ENCODE measurements around the gene CARD9. TPM values are rescaled to one million over a fixed set of nuclear protein-coding genes. Genes with fewer than 3 reads are reported as not detected.

Gene CARD9
- polyA plus RNA-seq, 5 donors = 0.69 to 1.7 (median 1.0) TPM

DNA sequence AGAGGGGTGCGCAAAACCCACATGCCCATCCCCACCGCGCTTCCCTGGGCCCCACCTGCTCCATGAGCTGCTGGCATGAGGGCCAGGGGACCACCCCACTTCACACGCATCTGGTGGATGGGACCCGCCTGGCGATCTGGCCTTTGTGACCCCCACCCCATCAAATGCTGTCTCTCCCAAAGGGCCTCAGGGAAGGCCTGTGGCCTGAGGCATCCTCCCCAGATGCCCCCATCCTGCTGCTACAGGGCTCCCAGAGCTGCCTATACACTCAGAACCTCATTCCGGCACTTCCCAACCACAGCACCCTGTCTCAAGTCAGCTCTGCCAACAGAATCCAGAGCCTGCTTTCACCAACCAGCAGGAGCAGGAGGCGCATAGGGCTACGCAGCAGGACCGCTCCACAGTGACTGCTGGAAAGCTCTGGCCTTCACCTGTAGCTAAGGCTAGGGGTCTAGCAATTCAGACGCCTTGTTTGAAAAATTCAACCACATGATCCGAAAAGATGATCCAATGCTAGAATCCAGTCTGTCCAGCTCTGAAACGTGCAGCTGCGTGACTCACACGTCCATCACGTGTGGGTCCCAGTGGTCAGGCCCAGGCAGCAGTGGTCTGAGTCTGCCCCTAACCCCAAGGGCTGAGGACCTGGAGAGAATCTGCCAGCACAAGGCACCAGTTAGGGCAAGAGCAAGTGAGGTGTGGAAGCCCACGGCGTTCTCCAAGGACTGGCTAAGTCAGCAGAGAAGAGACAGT, 27.9 kb upstream of the CARD9 start:
- no peak for DNase-seq

DNA sequence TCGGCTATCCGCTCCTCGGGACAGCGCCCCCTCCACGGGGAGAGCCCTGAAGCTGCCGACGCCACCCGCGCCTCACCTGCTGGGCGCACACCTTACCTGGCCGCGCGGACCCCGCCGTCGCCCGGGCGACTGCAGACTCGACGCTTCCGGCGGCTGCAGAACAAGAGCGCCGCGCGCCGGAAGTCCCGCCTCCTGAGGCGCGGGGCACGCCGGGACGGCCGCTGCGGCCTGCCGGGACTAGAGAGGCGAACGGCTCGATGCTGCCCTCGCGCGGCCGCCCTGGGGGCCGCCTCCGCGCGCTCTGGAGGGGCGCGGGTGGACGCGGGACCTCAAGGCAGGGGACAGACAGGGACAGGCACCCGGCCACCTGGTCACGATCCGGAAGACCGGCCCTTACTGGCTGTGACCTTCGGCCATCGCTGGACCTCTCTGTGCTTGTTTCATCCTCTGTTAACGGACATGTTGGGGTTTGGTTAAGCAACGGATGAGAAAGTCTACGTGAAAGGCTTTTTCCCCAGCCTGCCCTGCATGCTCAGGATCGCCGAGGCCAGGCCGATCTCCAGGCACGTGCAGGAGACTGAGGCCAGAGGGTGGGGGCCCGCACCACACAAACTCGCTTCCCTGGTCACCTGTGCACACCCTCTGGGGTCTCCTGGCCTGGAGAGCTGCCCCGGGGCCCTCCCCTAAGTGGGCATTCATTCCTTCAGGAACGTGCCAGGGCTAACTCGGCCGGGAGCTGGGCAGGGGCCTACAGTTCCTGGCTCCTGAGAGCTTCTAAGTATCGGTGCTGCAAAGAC, 26.8 kb upstream of the CARD9 start, which contains the start of gene SNAPC4:
Gene SNAPC4 (minus strand): TSS at position 133 of the 797 bp plus-strand sequence. CDS start 1,742 bp downstream, outside the sequence.
- DNase-seq = peak; percentile 84 to 86

- DNase-seq = no peak
Measured at GRCh38 chr9:136399176-136400037, 25.9 kb upstream of the CARD9 start.

DNA sequence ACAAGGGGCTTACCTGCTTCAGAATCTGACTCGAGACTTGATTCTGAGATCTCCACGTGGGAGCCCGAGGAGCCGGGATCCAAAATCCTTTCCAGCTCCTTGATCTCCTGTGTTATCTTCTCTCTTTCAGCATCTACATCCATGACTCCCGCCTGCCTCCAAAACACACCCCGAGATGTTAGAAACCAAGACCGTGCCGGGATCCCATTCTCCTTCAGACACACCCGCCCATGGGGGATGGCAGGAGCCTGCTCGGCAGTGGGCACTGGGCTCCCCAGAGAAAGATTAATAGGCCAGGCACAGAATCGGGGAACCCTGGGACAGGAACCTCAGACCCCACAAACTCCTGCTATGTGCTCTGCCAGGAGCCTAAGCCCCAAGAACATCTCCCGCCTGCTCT, 24.8 kb upstream of the CARD9 start:
- no peak for DNase-seq

- no peak for DNase-seq
Measured at GRCh38 chr9:136397643-136398042, 24.2 kb upstream of the CARD9 start.

GRCh38 chr9:136396219-136396515, 22.7 kb upstream of the CARD9 start:
- no peak for DNase-seq

GRCh38 chr9:136395345-136396218, 22.1 kb upstream of the CARD9 start:
- no peak for DNase-seq

DNA sequence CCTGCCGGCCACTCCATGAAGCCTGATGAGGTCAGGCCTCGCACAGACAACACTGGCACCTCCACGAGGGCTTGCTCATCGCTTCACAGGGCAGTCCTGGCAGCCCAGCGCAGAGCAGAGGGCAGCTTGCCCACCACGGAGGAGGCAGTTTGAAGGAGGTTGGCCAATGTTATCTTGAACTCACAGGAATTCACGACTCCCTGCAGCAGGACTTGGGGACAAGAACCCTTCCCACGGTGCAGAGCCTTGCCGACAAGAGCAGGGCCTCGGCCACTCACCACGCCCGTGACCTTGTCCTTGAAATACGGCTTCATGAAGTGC, 21.5 kb upstream of the CARD9 start:
- DNase-seq = no peak

GRCh38 chr9:136394312-136395019, 21.0 kb upstream of the CARD9 start:
- no peak for DNase-seq

GRCh38 chr9:136393531-136393930, 20.1 kb upstream of the CARD9 start:
- DNase-seq = no peak

GRCh38 chr9:136392538-136393449, 19.3 kb upstream of the CARD9 start:
- no peak for DNase-seq

DNA sequence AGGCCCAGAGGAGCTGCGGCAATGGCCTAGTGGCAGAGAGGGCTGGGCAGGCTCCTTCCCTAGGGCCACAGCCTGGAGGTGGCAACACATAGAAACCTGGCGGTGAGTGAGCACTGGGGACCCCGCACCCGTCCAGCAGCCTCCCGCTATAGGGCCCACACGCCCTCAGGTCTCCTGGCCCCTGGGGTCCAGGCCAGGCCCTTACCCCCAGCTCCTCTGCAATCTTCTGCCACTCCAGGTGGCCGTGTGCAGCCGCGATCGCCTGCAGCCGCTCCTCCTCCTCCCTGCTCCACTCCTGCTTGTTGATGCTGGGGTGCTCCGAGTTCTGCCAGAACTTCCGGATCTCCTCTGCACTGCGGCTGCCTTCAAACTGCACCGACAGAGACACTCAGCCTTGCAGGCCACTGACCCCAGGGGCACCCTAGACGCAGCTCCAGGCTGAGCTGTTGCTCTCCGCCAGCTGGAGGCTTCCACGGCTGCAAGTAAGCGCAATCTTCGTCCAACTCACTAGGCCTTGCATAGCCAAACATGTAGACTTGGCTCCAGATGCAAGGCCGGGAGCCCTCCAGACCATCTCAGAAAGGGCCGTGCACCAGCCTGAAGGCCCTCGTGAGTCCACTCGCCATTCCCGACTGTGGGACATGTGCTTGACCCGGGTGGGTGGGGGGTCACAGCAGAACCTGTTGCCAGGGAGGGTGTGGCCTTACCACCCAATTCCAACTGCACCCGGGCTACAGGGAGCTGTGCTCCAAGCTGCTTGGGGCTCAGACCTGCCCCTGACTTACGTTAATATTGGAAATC, 18.5 kb upstream of the CARD9 start:
- DNase-seq = no peak

DNA sequence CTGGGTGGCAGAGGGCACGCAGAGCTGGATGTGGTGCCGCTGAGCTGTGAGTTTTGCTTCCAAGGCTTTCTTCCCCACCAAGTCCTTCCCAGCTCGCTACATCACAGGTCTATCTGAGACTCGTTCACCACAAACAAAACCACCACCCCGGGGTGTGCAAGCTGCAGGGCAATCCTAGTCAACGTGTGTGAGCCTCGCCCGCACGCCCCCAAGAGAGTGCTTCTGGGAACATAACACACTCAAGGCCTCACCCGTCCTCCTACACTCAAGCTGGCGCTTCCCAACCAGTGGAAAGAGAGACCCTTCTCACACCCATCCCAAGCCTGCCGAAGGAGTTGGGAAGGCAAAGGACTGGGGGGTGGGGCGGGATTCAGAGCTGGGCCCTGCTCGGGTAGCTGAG, 15.9 kb upstream of the CARD9 start:
- DNase-seq = no peak

DNA sequence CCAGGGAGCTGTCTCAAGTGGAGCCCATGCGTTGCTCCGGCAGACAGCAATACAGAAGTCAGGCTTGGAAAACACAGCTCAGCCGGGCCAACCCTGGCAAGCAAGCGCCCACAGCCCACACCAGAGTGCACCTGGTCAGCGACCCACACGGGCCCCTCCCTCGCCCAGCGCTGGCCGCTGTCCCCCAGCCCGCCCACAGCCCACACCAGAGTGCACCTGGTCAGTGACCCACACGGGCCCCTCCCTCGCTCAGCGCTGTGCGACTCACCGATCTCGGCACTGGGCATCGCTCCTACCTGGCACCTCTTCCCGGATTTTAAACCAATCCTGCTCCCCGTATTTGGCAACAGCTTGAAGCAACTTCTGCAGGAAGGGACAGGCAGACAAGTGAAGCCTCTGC, 13.7 kb upstream of the CARD9 start:
- DNase-seq = no peak

GRCh38 chr9:136386018-136386417, 12.5 kb upstream of the CARD9 start:
- no peak for DNase-seq

GRCh38 chr9:136385015-136385414, 11.5 kb upstream of the CARD9 start:
- no peak for DNase-seq

GRCh38 chr9:136383436-136383835, 10.0 kb upstream of the CARD9 start:
- DNase-seq = no peak

DNA sequence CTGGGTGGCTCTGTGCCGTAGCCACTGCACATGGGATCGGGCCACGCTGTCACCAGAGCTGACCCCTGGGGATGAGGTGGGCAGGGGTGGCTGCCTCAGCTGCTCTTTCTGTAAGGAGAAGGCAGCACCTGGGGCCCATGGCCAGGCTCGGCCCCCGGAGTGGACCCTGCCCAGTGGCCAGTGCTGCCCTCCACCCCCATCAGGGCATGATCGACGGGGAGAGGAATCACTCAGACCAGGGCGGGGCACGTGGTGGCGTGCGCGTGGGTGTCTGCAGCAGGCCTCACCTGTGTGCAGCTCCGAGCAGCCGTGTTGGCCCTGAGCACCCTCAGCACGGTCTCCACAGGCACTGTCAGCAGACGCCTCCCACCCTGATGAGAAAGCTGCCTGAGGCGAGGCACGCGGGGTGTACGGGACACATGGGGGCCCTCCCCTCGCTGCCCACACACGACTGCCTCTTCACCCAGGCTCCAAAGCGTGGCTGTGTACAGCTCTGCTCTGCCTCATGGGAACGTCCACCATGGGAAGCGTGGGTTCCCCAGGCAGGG, 8.6 kb upstream of the CARD9 start:
- DNase-seq = no peak

- no peak for DNase-seq
Measured at GRCh38 chr9:136381311-136381710, 7.8 kb upstream of the CARD9 start.
